Measurements from ENCODE around the gene TAF13. TPM values are rescaled to one million over a fixed set of nuclear protein-coding genes. Genes with fewer than 3 reads are reported as not detected.

The TAF13 gene
- total RNA-seq, 2 experiments from 2014 or later: 25.9 to 26.5 TPM

DNA sequence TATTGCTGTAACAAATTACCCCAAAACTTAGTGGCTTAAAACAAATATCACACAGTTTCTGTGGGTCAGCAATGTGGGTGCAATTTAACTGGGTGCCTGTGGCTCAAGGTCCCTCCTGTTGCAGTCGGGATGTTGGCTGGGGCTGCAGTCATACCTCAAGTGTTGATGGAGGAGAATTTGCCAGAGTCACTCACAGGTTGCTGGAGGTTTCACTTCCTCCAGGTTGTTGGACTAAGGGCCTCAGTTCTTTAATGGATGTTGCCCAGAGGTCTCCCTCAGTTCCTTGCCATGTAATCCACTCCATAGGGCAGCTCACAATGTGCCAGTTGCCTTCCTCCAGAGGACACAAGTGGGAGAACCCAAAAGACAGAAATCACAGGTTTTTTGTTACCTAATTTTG, 2.5 kb upstream of the TAF13 start:
- ATAC-seq (ENCODE audit: poor library complexity) (no peak), DNase-seq (no peak)
- TF ChIP-seq, protein P1, sequence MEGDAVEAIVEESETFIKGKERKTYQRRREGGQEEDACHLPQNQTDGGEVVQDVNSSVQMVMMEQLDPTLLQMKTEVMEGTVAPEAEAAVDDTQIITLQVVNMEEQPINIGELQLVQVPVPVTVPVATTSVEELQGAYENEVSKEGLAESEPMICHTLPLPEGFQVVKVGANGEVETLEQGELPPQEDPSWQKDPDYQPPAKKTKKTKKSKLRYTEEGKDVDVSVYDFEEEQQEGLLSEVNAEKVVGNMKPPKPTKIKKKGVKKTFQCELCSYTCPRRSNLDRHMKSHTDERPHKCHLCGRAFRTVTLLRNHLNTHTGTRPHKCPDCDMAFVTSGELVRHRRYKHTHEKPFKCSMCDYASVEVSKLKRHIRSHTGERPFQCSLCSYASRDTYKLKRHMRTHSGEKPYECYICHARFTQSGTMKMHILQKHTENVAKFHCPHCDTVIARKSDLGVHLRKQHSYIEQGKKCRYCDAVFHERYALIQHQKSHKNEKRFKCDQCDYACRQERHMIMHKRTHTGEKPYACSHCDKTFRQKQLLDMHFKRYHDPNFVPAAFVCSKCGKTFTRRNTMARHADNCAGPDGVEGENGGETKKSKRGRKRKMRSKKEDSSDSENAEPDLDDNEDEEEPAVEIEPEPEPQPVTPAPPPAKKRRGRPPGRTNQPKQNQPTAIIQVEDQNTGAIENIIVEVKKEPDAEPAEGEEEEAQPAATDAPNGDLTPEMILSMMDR (IDR thresholded peaks at IDR 0.05): no peak
- Mint-ChIP-seq H3K4me1 (ENCODE audit: low read depth) (peaks cover 14% of the 10 kb centered on the region), H3K36me3 (ENCODE audit: low read depth) (peaks cover 19% of the 10 kb centered on the region), H3K4me3 (no peak overlapping the region), H3K27ac (peak overlapping the region; percentile 68), H3K27me3 (no peaks in the 10 kb centered on the region), H3K9me3 (no peaks in the 10 kb centered on the region)
- H3K36me3 ChIP-seq (ENCODE audit: insufficient read depth, low read length): no peaks in the 10 kb centered on the region
- CTCF ChIA-PET: interaction anchor here (0.7 to 2.8 kb wide), 2 partner anchors 21 to 562 kb away, joined by 3 to 26 read pairs; no protein-coding TSS in a partner anchor
- intact Hi-C loops (cut with DNase I, micrococcal nuclease): no loop called here
- no peak overlapping the region for H3K4me3 ChIP-seq (ENCODE audit: low read length)
- POLR2A ChIA-PET: interaction anchor here (3.1 kb wide), 1 partner anchor 22 kb away, joined by 83 read pairs; no protein-coding TSS in a partner anchor
- H3K27ac ChIP-seq (ENCODE audit: low read depth in 1 of 2, low read length in 2 of 2): no peak overlapping the region
- H3K27me3 ChIP-seq (ENCODE audit: control insufficient read depth in 1 of 2, insufficient read depth in 2 of 2, low read length in 2 of 2): no peaks in the 10 kb centered on the region
- no peaks in the 10 kb centered on the region for H3K9me3 ChIP-seq (ENCODE audit: control insufficient read depth in 1 of 2, insufficient read depth in 1 of 2, low read length in 2 of 2)
- H3K4me1 ChIP-seq (ENCODE audit: insufficient read depth, low read length): peaks cover 12% of the 10 kb centered on the region

DNA sequence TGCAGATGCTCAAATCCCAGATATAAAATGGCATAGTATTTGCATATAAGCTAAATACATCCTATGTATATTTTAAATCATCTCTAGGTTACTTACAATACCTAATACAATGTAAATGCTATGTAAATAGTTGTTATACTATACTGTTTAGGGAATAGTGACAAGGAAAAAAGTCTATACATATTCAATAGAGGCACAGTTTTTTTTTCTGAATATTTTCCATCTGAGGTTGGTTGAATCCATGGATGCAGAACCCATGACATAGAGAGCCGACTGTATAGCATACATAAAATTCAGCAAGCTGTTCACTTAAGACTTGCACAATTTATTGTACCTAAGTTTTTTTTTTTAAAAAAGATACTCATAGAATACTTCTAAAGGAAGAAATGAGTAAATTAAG, 6.5 kb downstream of the TAF13 start:
- DNase-seq (no peak), ATAC-seq (ENCODE audit: poor library complexity) (no peak)
- H3K4me3 Mint-ChIP-seq: no peak overlapping the region
- H3K36me3 ChIP-seq (ENCODE audit: insufficient read depth, low read length): peaks cover 46% of the 10 kb centered on the region
- H3K36me3 Mint-ChIP-seq (ENCODE audit: low read depth): peaks cover 63% of the 10 kb centered on the region
- no peaks in the 10 kb centered on the region for H3K4me1 ChIP-seq (ENCODE audit: insufficient read depth, low read length)
- CTCF ChIA-PET: interaction anchor here (1.6 kb wide), 1 partner anchor 31 kb away, joined by 3 read pairs; no protein-coding TSS in a partner anchor
- POLR2A ChIA-PET: interaction anchor here (1.3 kb wide), 1 partner anchor 27 kb away, joined by 3 read pairs; the partner anchor contains the start of gene WDR47
- TF ChIP-seq, protein P1 (IDR thresholded peaks at IDR 0.05): no peak
- H3K27me3 Mint-ChIP-seq: no peaks in the 10 kb centered on the region
- intact Hi-C loops (cut with DNase I, micrococcal nuclease): no loop called here
- no peak overlapping the region for H3K27ac Mint-ChIP-seq
- no peaks in the 10 kb centered on the region for H3K27me3 ChIP-seq (ENCODE audit: control insufficient read depth in 1 of 2, insufficient read depth in 2 of 2, low read length in 2 of 2)
- H3K4me3 ChIP-seq (ENCODE audit: low read length): no peak overlapping the region
- H3K9me3 Mint-ChIP-seq: no peaks in the 10 kb centered on the region
- peaks cover 6% of the 10 kb centered on the region for H3K4me1 Mint-ChIP-seq (ENCODE audit: low read depth)
- no peaks in the 10 kb centered on the region for H3K9me3 ChIP-seq (ENCODE audit: control insufficient read depth in 1 of 2, insufficient read depth in 1 of 2, low read length in 2 of 2)
- no peak overlapping the region for H3K27ac ChIP-seq (ENCODE audit: low read depth in 1 of 2, low read length in 2 of 2)

DNA sequence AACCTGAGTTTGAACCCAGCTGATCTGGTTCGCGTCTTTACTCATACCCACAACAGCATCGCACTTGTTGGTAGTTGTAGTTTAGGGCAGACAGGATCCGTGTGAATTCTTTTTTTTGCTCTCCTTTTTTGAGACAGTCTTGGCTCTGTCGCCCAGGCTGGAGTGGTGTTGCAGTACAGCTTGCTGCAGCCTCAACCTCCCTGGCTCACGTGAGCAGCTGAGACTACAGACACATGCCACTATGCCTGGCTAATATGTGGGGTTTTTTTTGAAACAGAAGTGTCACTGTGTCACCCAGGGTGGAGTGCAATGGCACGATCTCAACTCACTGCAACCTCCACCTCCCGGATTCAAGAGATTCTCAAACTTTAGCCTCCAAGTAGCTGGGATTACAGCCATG, 7.9 kb downstream of the TAF13 start:
- TF ChIP-seq, protein P1 (IDR thresholded peaks at IDR 0.05): no peak
- Mint-ChIP-seq H3K27me3 (no peaks in the 10 kb centered on the region), H3K36me3 (ENCODE audit: low read depth) (peaks cover 66% of the 10 kb centered on the region), H3K9me3 (no peaks in the 10 kb centered on the region), H3K27ac (no peak overlapping the region), H3K4me1 (ENCODE audit: low read depth) (peaks cover 6% of the 10 kb centered on the region), H3K4me3 (no peak overlapping the region)
- DNase-seq: no peak
- Histone ChIP-seq H3K9me3 (ENCODE audit: control insufficient read depth in 1 of 2, insufficient read depth in 1 of 2, low read length in 2 of 2) (no peaks in the 10 kb centered on the region), H3K36me3 (ENCODE audit: insufficient read depth, low read length) (peaks cover 48% of the 10 kb centered on the region), H3K27me3 (ENCODE audit: control insufficient read depth in 1 of 2, insufficient read depth in 2 of 2, low read length in 2 of 2) (no peaks in the 10 kb centered on the region), H3K4me3 (ENCODE audit: low read length) (no peak overlapping the region), H3K27ac (ENCODE audit: low read depth in 1 of 2, low read length in 2 of 2) (no peak overlapping the region), H3K4me1 (ENCODE audit: insufficient read depth, low read length) (no peaks in the 10 kb centered on the region)
- POLR2A ChIA-PET: interaction anchor here (1.0 to 1.3 kb wide), 2 partner anchors 23 to 32 kb away, joined by 3 read pairs; partner anchors contain the start of gene TMEM167B
- intact Hi-C loops (cut with DNase I, micrococcal nuclease): no loop called here
- CTCF ChIA-PET: no interaction called here
- ATAC-seq (ENCODE audit: poor library complexity): no peak
